T-helper 1 cell (primary cell): ENCODE data around the gene MYO6.

Source experiments
- DNase-seq, 5 donors: peaks; one replicate each; pipeline ENCODE4 v3.0.0-alpha.2; 2012 to 2020

Gene MYO6

GRCh38 chr6:75968143-75968542, 219.1 kb downstream of the MYO6 start:
- DNase-seq = no peak
